ENCODE data around the gene TMPRSS3.

The TMPRSS3 gene

GRCh38 chr21:42347601-42348327 lies 48.1 kb downstream of the TMPRSS3 start:
- DNase-seq: no peak

- DNase-seq: no peak
These were observed 48.8 kb downstream of the TMPRSS3 start for GRCh38 chr21:42346866-42347600.

DNA sequence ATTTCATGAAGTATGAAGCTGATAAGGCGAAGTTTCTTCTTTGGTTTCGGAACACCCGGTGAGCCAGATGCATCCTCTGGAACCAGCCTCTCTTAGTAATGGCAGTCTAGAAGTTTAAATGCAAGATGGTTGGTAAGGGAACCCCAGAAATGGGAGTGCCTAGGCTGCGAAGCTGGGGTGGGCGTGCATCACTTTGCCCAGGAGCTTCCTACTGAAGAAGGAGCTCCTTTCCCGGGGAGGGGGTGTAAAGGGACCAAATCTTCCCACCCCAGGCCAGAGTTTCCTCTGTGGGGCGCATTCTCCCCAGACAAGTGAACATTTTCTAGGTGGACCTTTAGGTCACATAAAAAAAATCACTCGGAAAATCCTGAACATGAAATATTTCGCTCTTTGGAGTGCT lies 49.4 kb downstream of the TMPRSS3 start:
- DNase-seq: no peak

GRCh38 chr21:42344631-42345030 lies 51.2 kb downstream of the TMPRSS3 start:
- no peak for DNase-seq

DNA sequence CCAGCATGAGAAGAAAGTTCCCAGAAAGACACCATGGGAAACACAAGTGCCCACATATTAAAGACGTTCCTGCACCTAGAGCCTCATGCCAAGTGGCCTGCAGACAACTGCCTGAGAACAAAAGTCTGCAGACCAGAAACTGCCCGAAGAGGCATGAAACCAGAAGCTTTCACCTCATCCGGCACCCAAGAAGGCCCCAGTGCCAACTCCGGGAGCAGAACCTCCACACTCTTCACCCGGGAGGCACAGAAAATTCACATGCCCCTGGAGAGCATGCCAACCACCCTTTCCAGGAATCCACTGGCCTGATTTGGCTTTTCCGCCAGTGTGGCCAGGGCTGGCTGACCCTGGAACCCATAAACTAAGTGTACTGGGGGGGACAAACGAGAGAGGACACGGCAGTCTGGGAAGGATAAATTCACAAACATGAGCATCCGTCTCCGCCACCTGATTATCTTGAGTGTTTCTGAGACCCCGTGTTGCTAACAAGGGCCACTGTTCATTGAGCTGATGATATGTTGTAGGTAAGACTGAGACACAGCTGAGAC lies 51.8 kb downstream of the TMPRSS3 start:
- no peak for DNase-seq

DNA sequence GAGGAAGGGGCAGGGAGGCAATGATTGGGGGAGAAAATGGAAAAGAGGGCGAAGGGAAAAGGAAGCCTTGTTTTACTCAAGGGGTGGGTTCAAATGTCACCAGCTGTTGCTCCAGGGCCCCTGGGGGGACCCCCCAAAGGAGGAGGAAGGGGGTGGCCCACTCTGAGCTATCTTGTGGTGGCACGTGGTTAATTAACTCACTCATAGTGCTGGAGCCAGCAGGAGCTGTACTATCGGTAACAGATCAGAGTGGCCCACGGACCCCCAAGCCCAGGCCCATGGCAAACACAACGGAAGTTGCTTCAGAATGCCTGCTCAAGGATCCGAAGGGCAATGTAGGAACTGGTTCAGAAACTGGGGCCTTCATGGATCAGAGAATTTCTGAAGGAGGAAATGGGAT lies 52.3 kb downstream of the TMPRSS3 start:
- DNase-seq: no peak

GRCh38 chr21:42343101-42343500 lies 52.8 kb downstream of the TMPRSS3 start:
- DNase-seq: no peak

- no peak for DNase-seq
These were observed 53.9 kb downstream of the TMPRSS3 start for GRCh38 chr21:42341776-42342542.

DNA sequence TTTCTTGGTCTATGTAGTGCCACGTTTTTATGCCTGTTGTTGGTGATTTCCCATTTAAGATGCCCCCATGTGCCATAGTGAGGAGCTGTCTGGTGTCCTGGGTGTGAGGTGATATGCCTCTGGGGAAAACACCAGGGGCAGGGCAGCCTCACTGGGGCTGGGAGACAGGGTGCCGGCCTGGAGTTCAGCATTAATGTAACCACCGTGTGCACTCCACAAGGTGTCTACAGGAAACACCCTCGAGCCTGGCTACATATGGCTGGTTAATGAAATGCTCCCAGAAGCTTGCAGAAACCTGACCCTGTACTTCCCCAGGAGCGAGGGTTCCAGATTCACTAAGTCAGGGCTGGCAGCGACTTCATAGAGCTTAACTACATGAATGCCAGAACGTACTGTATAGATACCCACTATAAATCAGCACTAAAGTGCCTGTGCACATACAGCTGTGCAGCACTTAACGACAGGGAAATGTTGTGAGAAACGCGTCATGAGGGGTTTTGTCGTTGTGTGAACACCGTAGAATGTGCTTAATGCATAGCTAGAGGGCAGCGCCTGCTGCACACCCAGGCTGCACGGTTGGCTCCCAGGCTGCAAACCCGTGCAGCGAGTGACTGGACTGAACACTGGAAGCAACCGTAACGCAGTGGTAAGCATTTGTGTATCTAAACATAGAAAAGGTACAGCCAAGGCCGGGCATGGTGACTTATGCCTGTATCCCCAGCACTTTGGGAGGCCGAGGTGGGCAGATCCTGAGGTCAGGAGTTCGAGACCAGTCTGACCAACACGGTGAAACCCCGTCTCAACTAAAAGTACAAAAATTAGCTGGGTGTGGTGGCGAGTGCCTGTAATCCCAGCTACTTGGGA lies 55.4 kb downstream of the TMPRSS3 start:
- no peak for DNase-seq

GRCh38 chr21:42338729-42339715 lies 56.8 kb downstream of the TMPRSS3 start:
- DNase-seq: no peak

DNA sequence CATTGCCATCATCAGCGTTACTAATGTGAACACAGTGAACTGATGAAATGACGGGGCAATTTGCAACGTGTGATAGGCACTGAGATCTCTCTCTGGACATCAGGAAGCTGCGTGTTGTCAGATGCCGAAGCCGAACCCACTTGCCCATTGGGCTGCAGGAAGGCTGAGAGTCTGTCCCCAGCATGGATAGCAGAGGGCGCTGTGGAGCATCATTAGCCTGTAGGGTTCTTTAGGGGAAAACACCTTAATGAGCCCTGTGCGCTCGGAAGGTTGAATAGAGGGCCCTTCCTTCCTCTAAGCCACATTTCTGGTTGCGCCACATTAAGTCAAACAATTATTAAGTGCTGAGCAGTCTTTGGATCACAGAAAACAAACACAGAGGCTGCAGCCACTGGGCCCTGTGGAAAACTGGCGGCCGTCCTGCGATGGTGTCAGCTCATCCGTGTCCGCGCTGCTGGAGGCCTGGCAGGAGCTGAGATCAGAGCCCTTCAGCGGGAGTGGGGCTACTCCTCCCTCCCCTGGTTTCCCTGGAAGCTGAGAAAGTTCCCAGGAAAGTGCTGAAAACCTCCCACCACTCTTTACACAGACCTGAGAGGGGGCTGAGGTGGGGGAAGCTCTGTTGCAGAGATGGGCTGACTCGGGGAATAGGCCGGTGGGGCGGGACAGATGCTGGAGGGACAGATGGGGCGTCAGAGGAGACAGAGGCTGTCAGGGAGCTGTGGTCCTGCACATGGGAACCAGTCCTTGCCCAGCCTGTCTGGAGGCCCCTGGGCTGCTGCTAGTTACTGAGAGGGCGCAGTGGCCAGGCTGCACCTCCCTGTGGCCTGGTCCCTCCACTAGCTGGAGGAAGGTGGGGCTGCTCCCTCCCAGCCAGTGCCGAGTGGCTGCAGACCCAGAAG lies 57.8 kb downstream of the TMPRSS3 start:
- DNase-seq: no peak

DNA sequence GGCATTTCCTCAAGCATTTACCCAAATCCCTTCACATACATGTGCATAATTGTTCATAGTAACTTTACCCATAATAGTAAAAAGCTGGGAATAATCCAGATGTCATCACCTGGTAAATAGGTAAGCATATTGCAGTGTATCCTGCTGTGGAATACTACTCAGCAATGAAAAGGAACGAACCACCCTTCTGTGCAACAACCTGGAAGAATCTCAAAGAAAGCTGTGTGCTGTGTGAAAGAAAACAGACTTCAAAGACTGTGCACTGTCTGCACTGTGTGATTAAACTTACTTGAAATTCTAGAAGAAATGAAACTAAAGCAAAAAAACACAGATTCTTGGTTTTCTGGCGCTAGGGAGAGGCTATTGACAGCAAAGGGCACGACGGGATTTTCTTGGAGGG lies 58.6 kb downstream of the TMPRSS3 start:
- no peak for DNase-seq

DNA sequence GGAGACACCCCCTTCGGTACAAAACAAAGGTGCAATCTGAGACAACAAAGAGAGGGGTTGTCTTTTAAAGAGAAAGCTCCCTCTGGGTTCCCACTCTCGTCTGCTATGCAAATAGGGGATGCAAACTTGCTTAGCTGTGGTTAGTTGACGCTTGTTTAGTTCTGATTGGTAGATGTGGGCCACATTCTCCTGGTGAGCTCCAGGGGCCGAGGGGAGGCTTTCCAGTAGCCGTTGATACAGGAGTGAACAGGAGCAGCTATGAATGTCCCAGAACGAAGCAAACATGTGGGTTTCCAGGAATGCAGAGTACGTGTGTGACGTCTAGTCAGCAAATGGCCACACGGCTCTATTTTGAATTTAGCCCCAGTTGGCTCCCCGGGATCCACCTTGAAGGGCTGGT lies 59.8 kb downstream of the TMPRSS3 start:
- DNase-seq: no peak

DNA sequence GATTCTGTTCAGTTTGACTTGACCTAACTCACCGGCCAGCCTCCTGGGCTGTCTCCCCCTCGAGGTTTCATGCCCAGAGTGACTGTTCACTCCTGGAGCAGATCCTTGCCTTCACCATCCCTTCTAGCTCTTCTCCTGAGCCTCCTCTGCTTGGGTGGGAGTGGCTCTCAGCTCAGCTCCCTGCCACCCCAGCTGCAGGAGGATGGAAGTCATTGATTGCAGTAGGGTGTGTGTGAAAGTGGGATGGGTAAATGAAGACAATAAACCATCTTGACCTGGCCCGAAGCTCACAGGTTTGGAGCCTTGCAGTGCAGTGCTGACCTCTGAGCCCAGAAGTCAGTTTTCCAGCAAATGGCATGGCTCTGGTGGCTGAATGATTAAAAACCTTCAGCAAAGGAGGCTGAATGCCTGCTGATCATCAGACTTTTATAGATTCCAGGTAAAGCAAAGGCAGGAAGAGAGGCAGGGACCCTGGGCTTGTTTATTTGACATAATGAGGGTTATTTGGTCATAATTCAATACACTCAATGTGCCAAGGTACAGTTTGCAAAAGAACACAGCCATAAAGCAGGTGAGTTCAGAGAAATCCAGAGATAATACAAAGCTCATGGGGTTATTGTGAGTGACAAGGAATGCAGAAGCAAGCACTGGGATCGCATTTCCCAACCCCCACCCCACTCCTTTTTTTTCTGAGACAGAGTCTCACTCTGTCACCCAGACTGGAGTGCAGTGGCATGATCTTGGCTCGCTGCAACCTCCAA lies 63.1 kb downstream of the TMPRSS3 start:
- no peak for DNase-seq

- DNase-seq: no peak
These were observed 64.2 kb downstream of the TMPRSS3 start for GRCh38 chr21:42331660-42332059.

- no peak for DNase-seq
These were observed 65.2 kb downstream of the TMPRSS3 start for GRCh38 chr21:42330380-42331371.

DNA sequence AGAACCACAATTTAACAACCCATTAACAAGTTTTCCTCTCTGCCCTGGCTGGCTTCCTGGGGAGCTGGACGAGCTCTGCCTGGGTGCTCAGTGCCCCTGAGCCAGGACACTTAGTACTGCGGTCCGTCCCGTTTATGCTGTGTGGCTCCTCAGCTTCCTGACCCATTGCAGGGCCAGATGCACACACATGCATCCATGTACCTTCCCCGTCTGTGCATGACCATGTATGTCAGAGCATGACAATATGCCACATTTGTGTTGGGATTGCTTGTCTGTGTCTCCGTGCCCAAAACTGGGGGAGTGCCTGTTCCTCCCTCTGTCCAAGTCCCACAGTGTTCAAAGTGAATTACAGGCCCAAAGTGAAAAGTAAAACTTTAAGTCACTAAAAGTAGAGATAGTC lies 71.0 kb downstream of the TMPRSS3 start:
- no peak for DNase-seq

All from SIG-M5 (cell line).